Measurements from ENCODE around the gene MOGAT3. TPM values are rescaled to one million over a fixed set of nuclear protein-coding genes. Genes with fewer than 3 reads are reported as not detected.
A peak's percentile ranks its signal among the peaks of the same experiment; 100 is the strongest.
"Not testable (repeated sequence)": the region's sequence is repeated elsewhere in the genome, so short reads cannot be mapped to it uniquely, and the experiment has no call there.

The MOGAT3 gene
- polyA plus RNA-seq, 1 donor from 2014 or later, result not detected

DNA sequence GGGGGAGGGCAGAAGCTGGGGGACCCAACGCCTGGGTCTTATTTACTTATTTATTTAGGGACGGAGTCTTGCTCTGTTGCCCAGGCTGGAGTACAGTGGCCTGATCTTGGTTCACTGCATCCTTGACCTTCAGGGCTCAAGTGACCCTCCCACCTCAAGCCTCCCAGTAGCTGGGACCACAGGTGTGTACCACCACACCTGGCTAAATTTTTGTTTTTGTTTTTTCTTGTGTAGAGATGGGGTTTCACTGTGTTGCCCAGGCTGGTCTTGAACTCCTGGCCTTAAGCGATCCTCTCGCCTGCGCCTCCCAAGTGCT is 1.7 kb upstream of the MOGAT3 start:
- peaks cover under 1% of the 10 kb centered on the region for H3K36me3 Mint-ChIP-seq
- peaks cover 9 to 13% (median 10%) of the 10 kb centered on the region in 3 donors for H3K4me1 Mint-ChIP-seq
- peaks cover 24% of the 10 kb centered on the region for H3K27me3 Mint-ChIP-seq
- no peak overlapping the region for H3K27ac Mint-ChIP-seq
- no peak overlapping the region for H3K4me3 Mint-ChIP-seq
- H3K9me3 Mint-ChIP-seq, result no peaks in the 10 kb centered on the region

DNA sequence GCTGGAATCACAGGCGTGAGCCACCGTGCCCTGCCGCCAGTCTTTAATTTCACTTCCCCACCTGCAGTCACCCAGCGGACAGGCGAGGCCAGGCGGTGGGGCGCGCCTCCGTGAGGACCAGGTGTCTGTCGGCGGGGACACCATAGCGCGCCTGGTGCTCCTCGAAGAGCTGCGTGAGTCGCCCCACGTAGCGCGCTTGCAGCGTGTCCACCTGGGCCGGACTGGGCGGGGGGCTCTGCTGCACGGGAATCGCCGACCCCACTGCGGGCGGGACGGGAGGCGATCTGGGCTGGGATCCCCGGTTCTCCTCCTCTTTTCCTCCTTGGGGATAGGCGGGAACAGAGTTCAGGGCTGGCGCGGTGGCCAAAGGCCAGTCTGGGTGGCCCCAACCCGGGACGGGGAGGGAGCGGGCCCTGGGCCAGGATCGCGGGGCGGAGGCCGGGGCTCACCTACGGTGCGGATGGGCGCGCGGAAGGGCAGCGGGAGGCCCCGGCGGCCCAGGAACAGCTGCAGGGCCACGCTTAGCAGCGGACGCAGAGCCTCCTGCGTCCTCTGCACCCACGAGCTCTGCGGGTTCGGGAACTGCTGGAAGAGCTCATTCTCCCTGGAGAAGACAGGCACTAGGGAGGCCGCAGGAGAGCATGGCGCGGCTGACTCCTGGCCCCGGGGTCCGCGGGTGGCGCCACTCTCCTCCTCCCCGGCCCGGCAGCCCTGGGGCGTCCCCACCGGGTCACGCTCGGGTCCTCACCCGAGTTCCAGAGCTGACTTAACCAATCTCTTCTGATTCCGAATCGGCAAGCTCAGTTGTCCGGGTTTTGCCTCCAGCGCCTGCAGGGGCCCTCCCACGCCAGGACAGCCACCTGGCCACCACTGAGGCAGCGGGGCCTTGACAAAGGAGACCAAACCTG is 1.1 kb upstream of the MOGAT3 start:
- Mint-ChIP-seq H3K4me3 (peak overlapping the region in 1 of 4 donors; percentile 8), H3K36me3 (no peaks in the 10 kb centered on the region), H3K4me1 (peaks cover 9 to 13% (median 10%) of the 10 kb centered on the region in 3 donors), H3K27me3 (peaks cover 24% of the 10 kb centered on the region), H3K27ac (peak overlapping the region in 1 of 3 donors; percentile 81), H3K9me3 (no peaks in the 10 kb centered on the region)

DNA sequence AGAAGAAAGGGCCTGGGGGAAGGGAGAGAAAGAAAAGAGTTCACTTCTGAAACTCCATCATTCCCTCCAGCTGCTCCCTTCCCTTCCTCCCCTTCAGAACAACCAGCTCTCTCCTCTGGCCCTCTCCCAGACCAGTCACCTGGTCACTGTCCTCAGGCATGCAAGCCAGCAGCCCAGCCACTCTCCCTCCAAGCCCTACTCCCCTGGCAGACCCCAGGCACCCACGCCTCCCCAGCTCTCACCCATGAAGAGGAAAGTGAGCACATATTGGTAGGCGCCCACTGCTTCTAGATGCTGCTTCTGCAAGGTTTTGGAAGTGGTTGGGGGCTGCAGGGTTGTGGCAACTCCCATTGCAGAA is 353 bp downstream of the MOGAT3 start:
- Mint-ChIP-seq H3K9me3 (no peaks in the 10 kb centered on the region), H3K27ac (peak overlapping the region in 1 of 3 donors; percentile 27), H3K4me3 (no peak overlapping the region), H3K4me1 (peaks cover 9 to 12% (median 10%) of the 10 kb centered on the region in 3 donors), H3K27me3 (peaks cover 24% of the 10 kb centered on the region), H3K36me3 (no peaks in the 10 kb centered on the region)

DNA sequence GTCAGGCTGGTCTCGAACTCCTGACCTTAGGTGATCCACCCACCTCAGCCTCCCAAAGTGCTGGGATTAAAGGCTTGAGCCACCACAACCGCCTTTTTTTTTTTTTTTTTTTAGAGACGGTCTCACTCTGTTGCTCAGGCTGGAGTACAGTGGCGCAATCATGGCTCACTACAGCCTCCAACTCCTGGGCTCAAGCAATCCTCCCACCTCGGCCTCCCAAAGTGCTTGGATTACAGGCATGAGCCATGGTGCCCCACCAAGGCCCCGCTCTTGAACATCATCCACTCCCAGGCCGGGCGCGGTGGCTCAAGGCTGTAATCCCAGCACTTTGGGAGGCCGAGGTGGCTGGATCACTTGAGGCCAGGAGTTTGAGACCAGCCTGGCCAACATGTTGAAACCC is 1.3 kb downstream of the MOGAT3 start:
- H3K36me3 Mint-ChIP-seq, H3K4me3 Mint-ChIP-seq, H3K9me3 Mint-ChIP-seq, H3K27ac Mint-ChIP-seq: not testable (repeated sequence)
- H3K4me1 Mint-ChIP-seq, result peaks cover 9 to 12% (median 10%) of the 10 kb centered on the region in 3 donors
- peaks cover 24% of the 10 kb centered on the region for H3K27me3 Mint-ChIP-seq

DNA sequence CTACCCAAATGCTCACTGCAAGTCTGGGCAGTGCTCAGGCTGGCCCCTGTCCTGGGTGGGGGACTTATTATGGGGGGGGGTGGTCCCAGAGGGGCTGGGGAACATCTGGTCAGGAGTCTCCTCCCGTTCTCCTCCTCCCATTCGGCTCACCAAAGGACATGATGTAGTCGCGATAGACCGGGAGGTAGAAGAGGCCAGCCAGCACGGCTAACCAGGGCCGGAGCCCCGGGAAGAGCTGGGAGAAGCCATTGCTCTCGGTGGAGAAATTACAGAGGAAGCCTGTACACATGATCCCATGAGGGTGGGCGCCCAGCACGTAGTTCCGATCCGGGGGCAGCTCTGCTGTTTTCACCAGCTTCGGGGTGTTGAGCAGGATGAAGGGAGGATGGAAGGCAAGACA is 2.4 kb downstream of the MOGAT3 start:
- H3K4me3 Mint-ChIP-seq, result no peak overlapping the region
- no peaks in the 10 kb centered on the region for H3K36me3 Mint-ChIP-seq
- peaks cover 0 to 7% (median 3%) of the 10 kb centered on the region in 3 donors for H3K4me1 Mint-ChIP-seq
- no peaks in the 10 kb centered on the region for H3K9me3 Mint-ChIP-seq
- no peak overlapping the region for H3K27ac Mint-ChIP-seq
- peaks cover 21% of the 10 kb centered on the region for H3K27me3 Mint-ChIP-seq

DNA sequence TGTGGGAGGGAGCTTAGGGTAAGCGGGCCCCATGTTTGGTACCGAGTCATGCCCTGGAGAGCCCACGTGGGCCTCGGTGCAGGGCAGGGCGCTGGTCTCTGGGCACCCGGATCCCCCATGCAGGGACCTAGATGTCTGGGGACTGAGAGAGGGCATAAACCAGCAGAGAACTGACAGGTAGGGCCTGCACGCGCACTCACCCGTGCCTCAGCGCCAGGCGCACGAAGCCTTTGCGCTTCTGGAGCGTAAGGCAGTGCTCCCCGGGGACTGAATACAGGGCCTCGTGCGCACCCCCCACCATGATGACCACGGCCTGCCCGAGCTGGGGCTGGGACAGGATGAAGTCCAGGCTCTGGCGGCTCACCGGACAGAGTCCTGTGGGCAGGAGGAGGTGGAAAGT is 2.8 kb downstream of the MOGAT3 start:
- Mint-ChIP-seq H3K27me3 (peaks cover 20% of the 10 kb centered on the region), H3K27ac (no peak overlapping the region), H3K9me3 (no peaks in the 10 kb centered on the region), H3K4me1 (peaks cover 0 to 3% (median 3%) of the 10 kb centered on the region in 3 donors), H3K4me3 (no peak overlapping the region), H3K36me3 (no peaks in the 10 kb centered on the region)

DNA sequence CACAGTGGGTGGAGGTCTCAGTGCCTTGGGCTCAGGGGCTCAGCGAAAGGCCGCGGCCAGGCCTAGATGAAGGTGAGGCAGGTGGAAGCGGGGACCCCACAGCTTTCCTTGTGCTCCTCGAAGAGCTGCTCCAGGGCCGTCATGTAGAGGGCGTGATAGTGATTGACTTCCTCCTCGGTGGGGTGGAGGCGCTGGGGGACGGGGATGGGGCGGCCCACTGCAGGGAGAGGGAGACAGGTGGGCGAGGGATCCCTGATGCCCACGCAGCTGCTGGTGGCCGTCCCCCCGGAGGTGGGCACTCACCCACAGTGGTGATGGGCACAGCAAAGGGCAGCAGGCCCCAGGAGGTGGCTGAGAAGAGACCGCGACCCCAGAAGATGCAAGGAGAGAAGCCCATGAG is 5.0 kb downstream of the MOGAT3 start:
- H3K9me3 Mint-ChIP-seq, result no peaks in the 10 kb centered on the region
- no peak overlapping the region for H3K27ac Mint-ChIP-seq
- peaks cover 10% of the 10 kb centered on the region for H3K27me3 Mint-ChIP-seq
- H3K4me3 Mint-ChIP-seq, result no peak overlapping the region
- peaks cover 2% of the 10 kb centered on the region for H3K36me3 Mint-ChIP-seq
- H3K4me1 Mint-ChIP-seq, result peaks cover 2 to 5% (median 3%) of the 10 kb centered on the region in 3 donors

DNA sequence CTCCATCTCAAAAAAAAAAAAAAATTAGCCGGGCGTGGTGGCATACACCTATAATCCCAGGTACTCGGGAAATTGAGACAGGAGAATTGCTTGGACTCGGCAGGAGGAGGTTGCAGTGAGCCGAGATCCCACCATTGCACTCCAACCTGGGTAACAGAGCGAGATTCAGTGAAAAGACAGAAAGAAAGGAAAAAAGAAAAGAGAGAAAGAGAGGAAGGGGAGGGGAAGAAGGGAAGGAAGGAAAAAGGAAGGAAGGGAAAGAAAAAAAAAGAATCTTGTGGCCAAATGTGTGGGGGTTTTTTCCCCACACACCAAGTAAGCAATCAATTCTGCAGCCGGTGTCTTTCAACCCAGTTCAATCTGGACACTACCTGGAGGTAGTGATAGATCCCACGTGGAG is 11.7 kb downstream of the MOGAT3 start:
- H3K27ac Mint-ChIP-seq, result no peak overlapping the region
- peaks cover 2 to 5% (median 3%) of the 10 kb centered on the region in 3 donors for H3K4me1 Mint-ChIP-seq
- no peak overlapping the region for H3K4me3 Mint-ChIP-seq
- H3K9me3 Mint-ChIP-seq, result no peaks in the 10 kb centered on the region
- peaks cover 1% of the 10 kb centered on the region for H3K27me3 Mint-ChIP-seq
- H3K36me3 Mint-ChIP-seq, result peaks cover 2% of the 10 kb centered on the region

DNA sequence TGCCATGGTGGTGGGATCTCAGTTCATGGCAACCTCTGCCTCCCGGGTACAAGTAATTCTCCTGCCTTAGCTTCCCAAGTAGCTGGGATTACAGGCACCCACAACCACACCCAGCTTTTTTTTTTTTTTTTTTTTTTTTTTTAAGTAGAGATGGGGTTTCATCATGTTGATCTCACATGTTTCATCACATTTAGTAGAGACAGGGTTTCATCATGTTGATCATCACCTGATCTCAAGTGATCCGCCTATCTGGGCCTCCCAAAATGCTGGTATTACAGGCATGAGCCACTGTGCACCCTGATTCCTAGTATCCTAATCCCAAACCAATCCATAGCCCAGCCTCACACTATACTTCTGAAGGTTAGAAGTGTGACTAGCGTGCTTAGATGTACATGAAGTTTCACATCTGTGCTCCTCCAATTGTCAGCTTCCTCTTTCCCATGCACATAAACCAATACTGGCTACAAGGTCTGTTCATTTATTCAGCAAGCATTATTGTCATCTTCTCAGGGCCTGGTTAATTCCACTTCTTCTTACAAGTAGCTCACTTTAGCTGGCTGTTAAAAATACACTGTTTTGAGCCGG is 13.9 kb downstream of the MOGAT3 start:
- no peaks in the 10 kb centered on the region for H3K36me3 Mint-ChIP-seq
- peaks cover 10% of the 10 kb centered on the region for H3K27me3 Mint-ChIP-seq
- H3K4me3 Mint-ChIP-seq, result no peak overlapping the region
- H3K9me3 Mint-ChIP-seq, result peaks cover 0 to 1% (median 0%) of the 10 kb centered on the region in 3 donors
- H3K27ac Mint-ChIP-seq, result no peak overlapping the region
- peaks cover 0 to 4% (median 0%) of the 10 kb centered on the region in 3 donors for H3K4me1 Mint-ChIP-seq

DNA sequence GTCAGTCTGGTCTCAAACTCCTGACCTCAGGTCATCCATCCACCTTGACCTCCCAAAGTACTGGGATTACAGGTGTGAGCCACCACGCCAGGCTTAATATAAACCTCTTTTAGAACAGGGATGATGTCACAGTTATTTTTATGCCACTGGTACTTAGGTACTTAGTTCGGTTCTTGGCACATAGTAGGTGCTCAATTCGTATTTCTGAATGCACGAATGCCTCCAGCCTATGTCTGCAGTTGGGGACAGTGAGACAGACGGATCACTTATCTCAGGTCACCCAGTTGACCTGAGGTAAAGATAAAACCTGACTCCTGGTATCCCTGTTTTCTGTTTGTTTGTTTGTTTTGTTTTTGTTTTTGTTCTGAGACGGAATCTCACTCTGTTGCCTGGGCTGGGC is 14.6 kb downstream of the MOGAT3 start:
- Mint-ChIP-seq H3K4me1 (peaks cover 0 to 4% (median 0%) of the 10 kb centered on the region in 3 donors), H3K27ac (no peak overlapping the region), H3K4me3 (no peak overlapping the region), H3K27me3 (peaks cover 11% of the 10 kb centered on the region), H3K36me3 (no peaks in the 10 kb centered on the region), H3K9me3 (peaks cover 0 to 1% (median 0%) of the 10 kb centered on the region in 3 donors)

DNA sequence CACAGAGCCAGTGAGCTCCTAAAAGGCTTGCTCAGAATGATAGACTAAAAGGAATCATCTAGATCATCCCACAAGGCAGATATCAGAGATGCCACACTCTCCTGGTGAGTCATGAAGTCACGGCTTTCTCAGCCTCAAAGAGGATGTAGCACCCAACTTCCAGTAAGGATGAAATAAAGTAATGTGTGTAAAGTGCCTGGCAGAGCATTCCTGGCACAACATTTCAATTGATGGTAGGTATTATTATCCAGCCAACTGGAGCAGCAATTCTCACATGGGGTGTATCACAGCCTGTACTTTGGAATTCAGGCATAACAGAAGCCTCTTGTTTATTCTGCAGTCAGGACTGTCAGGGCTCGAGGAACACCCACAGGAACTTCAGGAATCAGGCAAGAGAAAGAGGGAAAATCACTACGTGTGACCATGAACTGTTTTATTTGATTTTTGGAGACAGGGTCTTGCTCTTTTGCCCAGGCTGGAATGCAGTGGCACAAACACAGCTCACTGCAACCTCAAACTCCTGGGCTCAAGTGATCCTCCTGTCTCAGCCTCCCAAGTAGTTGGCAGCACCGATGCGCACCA is 15.5 kb downstream of the MOGAT3 start:
- H3K36me3 Mint-ChIP-seq, result peaks cover 3% of the 10 kb centered on the region
- H3K27me3 Mint-ChIP-seq, result peaks cover 16% of the 10 kb centered on the region
- peaks cover 0 to 4% (median 2%) of the 10 kb centered on the region in 3 donors for H3K4me1 Mint-ChIP-seq

DNA sequence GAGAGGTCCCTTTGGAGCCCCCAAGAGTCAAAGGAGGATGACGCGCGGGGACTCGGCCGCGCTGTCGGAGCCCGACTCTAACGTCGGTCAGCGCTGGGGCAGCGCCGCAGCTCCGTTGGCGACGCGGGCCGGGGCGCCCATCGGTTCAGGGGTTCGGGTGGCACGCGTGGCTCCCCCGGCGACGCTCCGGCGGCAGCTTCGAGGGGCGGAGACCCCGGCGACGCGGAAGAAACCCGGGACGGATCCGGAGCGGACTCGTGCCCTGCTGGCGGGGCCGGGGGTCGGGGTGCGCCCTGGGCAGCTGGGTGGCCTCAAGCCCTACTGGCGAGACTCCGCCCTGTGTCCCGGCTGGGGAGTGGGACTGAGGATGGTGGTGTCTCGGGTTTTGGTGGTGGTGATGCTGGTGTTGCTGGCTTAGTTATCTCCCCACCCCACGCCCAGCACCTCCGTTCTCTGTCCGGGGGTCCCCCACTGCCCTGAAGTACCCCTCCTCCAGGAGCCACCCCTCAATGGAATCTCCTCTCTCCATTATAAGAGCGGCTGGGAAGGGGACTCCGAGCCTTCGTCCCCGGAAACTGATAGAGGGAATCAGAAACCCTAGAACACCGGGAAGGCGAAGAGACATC is 20.6 kb downstream of the MOGAT3 start, which contains the start of gene NAT16:
TSS of gene NAT16 (minus strand) at position 164 of the 626 bp plus-strand sequence. CDS start 5,486 bp downstream, outside the sequence.
- peaks cover 3% of the 10 kb centered on the region for H3K36me3 Mint-ChIP-seq
- H3K4me3 Mint-ChIP-seq, result peak within 1 kb of the TSS in 3 of 4 donors; percentile 4 to 78 (median 66)
- H3K27ac Mint-ChIP-seq, result peak within 1 kb of the TSS in 1 of 3 donors; percentile 75
- H3K9me3 Mint-ChIP-seq, result peaks cover 0 to 1% (median 0%) of the 10 kb centered on the region in 3 donors
- peaks cover 0 to 6% (median 4%) of the 10 kb centered on the region in 3 donors for H3K4me1 Mint-ChIP-seq
- peaks cover 51% of the 10 kb centered on the region for H3K27me3 Mint-ChIP-seq

More for the DNA sequence above, 15.5 kb downstream of the MOGAT3 start:
- no peak overlapping the region for H3K27ac Mint-ChIP-seq
- H3K4me3 Mint-ChIP-seq, result no peak overlapping the region
- peaks cover 0 to 1% (median 0%) of the 10 kb centered on the region in 3 donors for H3K9me3 Mint-ChIP-seq

DNA sequence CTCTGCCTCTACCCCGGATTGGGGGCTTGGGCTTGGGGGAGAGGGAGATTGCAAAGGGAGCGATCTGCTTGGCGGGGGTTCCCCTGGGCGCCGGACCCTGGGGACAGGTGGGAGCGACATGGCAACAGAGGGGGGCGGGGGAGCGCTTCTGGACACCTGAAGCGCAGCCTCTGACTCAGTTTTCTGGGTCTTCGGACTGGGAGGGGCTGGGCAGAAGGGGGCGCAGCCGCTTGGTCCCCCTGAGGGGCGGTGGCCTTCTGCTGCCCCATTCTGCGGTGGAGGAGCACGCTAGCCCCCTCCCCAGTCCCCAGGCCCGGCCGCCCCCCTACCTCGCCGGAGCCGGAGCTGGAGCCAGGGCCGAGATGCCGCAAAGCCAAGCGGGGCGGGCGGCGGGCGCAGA is 21.1 kb downstream of the MOGAT3 start:
- Mint-ChIP-seq H3K4me1 (peaks cover 0 to 6% (median 4%) of the 10 kb centered on the region in 3 donors), H3K4me3 (peak overlapping the region in 2 of 4 donors; percentile 4 to 70), H3K36me3 (peaks cover 3% of the 10 kb centered on the region), H3K27me3 (peaks cover 53% of the 10 kb centered on the region), H3K9me3 (peaks cover 0 to 1% (median 0%) of the 10 kb centered on the region in 3 donors), H3K27ac (no peak overlapping the region)

DNA sequence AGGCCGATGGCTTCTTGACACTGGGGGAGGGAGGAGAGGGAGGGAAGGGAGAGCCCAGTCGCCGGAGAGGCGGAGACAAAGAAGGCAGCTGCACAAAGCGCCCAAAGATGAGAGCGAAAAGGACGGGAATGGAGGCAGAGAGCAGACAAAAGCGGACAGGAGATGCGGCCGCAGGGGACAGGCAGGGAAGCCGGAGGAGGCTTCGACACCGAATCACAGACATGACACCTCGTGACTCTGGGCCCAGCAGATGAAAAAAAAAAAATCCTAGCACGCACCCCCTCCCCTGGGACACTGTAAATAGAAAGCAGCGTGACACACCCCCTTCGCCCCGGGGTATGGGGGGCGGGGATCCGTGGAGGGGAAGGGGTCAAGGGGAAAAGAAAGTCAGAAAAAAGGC is 21.7 kb downstream of the MOGAT3 start:
- Mint-ChIP-seq H3K4me1 (peaks cover under 1 to 8% (median 7%) of the 10 kb centered on the region in 3 donors), H3K4me3 (peak overlapping the region in 2 of 4 donors; percentile 65 to 70), H3K27ac (no peak overlapping the region), H3K27me3 (peaks cover 59% of the 10 kb centered on the region), H3K36me3 (peaks cover 3% of the 10 kb centered on the region), H3K9me3 (peaks cover 0 to 1% (median 0%) of the 10 kb centered on the region in 3 donors)

DNA sequence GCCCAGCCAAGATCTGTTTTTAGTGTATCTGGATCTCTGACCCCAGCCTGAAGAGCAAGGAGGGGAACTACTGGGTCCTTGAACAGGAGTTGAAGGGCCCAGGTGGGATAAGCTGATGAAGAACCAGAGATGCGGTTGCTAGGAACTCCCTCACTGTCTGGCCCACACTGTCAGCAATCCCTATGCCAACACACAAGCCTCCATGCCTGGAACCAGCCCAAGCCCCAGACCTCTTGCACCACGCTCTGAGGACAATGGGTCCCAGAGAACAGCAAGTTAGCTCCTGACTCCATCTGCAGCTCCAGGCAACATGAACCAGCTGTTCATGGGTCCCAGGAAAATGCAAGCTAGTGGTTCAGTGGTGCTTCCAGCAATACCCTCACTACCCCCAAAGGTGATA is 23.2 kb downstream of the MOGAT3 start:
- Mint-ChIP-seq H3K9me3 (peaks cover 0 to 3% (median 0%) of the 10 kb centered on the region in 3 donors), H3K27me3 (peaks cover 69% of the 10 kb centered on the region), H3K4me1 (peaks cover 4 to 12% (median 8%) of the 10 kb centered on the region in 3 donors), H3K27ac (no peak overlapping the region), H3K36me3 (peaks cover 3% of the 10 kb centered on the region), H3K4me3 (peak overlapping the region in 1 of 4 donors; percentile 60)

Data from IgD-negative memory B cell (primary cell).